ENCODE data around the gene STK33.

- TF ChIP-seq ZNF274 (IDR thresholded peaks at IDR 0.05; ENCODE audit: low read depth, low read length) (no peak), YY1 (IDR thresholded peaks at IDR 0.05; ENCODE audit: insufficient read depth, insufficient read length) (no peak), SUZ12 (IDR thresholded peaks at IDR 0.05; ENCODE audit: extremely low read depth, insufficient read depth, insufficient read length) (no peak)
These were observed 10.2 kb upstream of the STK33 start for GRCh38 chr11:8604078-8604723.

Data from NT2/D1 (cell line).